ENCODE measurements around the gene KCTD4. TPM values are rescaled to one million over a fixed set of nuclear protein-coding genes. Genes with fewer than 3 reads are reported as not detected.
"Not testable (repeated sequence)": the region's sequence is repeated elsewhere in the genome, so short reads cannot be mapped to it uniquely, and the experiment has no call there.

KCTD4 gene
- polyA plus RNA-seq, 4 donors: 0.29 to 0.74 (median 0.43) TPM

DNA sequence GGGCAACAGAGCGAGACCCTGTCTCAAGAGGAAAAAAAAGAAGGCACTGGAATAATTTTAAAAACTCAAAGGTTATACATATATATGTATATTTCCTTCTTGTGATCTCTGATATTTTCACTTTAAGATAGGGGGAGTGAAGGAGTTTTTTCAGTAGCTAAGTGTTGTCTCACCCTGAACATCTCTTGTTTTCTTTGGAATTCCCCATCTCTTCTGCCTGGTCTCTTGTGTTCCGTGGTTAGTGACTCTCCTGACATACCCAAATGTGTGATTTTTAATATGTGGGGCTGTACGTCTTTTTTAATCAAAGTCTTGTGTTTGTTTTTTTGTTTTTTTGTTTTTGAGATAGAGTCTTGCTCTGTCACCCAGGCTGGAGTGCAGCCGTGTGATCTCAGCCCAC lies 15.3 kb upstream of the KCTD4 start:
- no peak for DNase-seq (ENCODE audit: low read depth in 4 of 4, low spot score in 3 of 4)

DNA sequence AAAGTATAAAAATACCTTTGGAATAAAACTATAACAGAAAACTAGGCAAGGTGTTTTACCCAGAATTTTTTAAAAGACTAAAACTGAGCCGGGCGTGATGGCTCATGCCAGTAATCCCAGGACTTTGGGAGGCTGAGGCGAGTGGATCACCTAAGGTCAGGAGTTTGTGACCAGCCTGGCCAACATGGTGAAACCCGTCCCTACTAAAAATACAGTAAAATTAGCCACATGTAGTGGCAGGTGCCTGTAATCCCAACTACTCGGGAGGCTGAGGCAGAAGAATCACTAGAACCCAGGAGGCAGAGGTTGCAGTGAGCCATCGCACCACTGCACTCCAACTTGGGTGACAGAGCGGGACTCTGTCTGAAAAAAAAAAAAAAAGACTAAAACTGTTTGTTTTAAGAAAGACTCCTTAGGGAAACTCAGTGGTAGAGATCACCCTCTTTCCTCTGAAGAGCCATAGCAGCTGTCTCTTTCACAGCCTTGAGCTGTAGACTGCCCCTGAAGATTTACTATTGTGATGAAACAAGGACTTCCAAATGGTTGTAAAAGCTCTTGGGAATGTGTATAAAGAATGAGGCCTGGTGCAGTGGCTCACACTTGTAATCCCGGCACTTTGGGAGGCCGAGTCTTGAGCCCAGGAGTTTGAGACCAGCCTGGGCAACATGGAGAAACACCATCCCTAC lies 14.7 kb upstream of the KCTD4 start:
- no peak for DNase-seq (ENCODE audit: low read depth in 4 of 4, low spot score in 3 of 4)

DNA sequence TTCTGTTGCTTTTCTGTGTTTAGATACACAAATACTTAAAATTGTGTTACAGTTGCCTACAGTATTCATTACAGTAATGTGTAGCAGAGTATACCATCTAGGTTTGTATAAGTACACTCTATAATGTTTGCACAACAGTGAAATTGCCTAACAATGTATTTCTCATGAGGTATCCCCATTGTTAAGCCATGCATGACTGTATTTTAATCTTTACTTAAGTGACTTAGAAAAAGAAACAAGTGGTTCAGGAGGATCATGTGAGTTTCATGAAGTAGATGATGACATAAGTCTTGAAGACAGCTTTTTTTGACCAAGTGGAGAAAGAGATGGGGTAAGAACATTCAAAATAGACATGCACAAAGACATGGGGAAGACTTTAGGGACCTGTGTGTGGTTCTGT lies 8.4 kb upstream of the KCTD4 start:
- no peak for DNase-seq (ENCODE audit: low read depth in 4 of 4, low spot score in 3 of 4)

DNA sequence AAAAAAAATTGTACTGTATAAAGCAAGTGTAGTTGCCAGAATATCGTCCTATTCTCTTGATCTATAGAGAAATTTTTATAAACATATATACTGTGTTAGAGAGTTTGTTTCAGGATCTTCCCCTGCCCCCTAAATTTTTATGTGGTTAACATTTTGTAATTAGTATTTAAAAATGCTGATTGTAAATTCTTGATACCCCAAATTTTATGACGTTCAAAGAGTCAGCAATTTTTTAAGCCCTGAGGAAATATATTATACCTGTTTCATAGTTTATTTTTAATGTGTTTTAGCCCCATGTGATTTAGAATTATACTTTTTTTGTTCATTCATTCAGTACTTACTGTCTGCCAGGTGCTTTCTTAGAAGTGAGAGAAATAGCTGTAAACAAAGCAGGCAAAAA lies 7.3 kb upstream of the KCTD4 start:
- no peak for DNase-seq (ENCODE audit: low read depth in 4 of 4, low spot score in 3 of 4)

DNA sequence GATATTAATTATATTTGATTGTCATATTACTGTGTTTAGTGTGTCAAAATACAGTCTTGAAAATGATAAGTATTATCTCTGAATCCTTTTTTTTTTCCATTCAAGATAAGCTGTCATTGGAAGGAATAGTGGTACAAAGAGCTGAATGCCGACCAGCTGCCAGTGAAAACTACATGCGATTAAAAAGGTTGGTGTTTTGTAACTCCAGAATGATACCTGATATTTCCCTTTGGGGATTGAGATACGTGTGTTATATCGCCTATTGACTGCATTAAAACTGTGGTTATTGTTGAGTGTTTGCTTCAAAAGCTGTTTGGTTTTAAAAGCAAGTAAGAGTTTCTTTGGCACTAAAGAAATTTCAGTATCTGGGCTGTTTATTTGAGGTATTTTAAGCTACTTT lies 6.5 kb upstream of the KCTD4 start:
- no peak for DNase-seq (ENCODE audit: low read depth in 4 of 4, low spot score in 3 of 4)

DNA sequence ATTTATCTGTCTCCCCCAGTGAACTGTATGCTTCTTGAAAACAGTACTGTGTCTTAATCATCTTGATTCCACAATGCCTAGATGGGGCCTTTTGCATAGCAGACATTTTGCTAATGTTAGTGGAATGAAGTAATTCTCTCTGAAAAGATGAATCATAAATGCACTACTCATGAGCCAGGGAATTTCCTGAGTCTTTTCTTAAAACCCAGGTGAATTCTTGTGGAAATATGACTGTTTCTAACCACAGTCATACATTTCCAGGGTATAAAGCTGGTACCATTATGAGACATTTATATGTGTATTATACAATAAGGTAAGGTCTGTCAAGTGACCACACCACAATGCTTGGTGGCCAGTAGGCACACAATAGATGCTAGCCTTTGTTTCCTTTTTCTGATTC lies 5.5 kb upstream of the KCTD4 start:
- no peak for DNase-seq (ENCODE audit: low read depth in 4 of 4, low spot score in 3 of 4)

DNA sequence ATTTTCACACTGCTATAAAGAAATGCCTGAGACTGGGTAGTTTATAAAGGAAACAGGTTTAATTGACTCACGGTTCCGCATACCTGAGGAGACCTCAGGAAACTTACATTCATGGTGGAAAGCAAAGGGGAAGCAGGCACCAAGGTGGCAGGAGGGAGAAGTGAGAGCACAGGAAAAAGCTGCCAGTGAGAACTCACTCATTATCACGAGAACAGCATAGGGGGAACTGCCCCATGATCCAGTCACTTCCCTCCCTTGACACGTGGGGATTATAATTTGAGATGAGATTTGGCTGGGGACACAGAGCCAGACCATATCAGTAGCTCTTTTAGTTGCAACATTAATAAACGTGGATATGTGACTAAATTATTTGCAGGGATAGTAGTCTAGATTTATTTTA lies 4.3 kb upstream of the KCTD4 start:
- DNase-seq (ENCODE audit: low read depth in 4 of 4, low spot score in 3 of 4): no peak

DNA sequence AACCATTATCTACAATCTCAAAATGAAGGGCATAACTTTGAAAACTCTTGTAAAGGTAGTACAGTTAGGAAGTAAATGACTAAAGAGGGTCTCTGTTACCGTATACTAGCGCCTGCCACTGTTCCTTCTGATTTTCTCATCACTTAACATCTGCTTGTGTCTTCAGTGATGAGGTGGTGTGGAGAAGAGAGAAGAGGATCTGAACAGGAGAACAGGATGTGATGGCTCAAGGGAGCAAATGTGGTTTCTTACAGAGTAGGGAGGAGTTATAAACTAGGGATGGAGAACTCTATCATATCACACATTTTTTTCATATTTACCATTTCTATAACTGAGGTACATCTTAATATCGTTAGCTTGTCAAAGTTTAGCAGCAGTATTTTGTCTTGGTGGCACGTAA lies 1.1 kb downstream of the KCTD4 start:
- no peak for DNase-seq (ENCODE audit: low read depth in 4 of 4, low spot score in 3 of 4)

DNA sequence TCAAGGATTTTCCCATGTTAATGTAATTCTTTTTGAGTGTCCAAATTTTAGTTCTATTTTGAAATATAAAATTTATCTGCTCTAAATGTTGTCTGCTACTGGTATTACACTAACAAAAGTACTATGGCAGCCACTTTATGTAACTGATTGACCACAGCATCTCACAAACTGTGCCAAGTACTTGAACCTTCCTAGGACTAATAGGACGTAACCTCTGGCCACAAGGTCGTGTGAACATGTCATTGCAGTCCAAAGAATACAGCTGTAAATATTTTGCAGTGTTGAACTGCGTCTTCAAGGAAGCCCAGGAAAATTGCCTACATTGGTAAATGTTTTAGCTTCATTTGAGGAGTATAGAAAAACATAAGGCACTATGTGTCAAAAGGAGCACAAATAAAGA lies 1.9 kb downstream of the KCTD4 start:
- DNase-seq (ENCODE audit: low read depth in 4 of 4, low spot score in 3 of 4): no peak

DNA sequence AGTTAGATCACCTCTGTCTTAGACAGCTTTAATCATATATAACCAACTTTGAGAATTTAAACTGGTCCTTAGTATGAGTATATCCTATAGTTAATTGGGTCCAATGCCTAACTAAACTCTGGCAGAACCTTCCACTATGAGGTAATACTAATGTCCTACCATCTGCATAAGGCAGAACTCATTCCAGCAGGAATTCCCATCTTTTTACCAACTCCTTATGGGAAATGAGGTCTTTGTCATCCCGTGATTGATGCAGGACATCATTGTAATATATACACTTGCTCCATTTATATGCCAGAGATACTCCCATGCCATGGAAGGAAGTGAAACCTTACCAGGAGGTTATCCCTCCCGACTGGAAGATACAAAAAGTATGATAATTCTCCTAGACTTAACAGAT lies 2.8 kb downstream of the KCTD4 start:
- no peak for DNase-seq (ENCODE audit: low read depth in 4 of 4, low spot score in 3 of 4)

DNA sequence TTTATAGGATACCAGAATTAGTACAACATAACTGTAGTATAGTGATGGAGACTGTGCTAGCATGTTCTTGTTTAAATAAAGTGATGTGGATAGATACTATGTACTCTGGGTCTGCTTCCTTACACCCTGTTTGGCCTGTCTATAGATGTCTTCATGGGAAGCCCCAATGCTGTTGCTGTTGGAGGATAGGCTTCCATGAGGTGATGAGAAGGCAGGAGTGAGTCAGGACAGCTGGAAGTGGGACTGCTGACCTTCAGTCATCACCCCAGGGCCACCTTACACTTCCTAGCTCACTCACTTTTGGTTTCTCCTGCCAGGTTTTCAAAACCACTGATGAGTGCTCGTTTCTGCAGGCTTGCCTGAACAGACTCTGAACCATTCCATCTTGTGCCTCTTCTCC lies 4.2 kb downstream of the KCTD4 start:
- DNase-seq (ENCODE audit: low read depth in 4 of 4, low spot score in 3 of 4): no peak

DNA sequence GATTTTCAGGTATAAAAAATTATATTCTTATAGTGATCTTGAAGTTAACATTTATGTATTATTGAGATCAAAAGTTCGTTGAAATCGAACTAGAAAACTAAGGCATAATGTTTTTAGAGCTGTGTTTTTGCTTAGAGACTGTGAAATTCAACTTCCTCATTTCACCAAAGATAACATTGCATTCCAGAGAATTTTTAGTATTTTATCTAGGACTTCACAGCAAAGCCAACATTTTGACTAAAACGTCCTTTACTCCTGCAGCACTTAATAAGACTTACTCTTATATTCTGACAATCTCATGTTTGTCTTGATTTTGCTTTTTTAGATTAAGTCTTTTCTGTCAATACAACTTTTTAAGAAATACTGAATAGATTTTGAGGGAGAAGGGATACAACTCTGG lies 4.7 kb downstream of the KCTD4 start:
- no peak for DNase-seq (ENCODE audit: low read depth in 4 of 4, low spot score in 3 of 4)

DNA sequence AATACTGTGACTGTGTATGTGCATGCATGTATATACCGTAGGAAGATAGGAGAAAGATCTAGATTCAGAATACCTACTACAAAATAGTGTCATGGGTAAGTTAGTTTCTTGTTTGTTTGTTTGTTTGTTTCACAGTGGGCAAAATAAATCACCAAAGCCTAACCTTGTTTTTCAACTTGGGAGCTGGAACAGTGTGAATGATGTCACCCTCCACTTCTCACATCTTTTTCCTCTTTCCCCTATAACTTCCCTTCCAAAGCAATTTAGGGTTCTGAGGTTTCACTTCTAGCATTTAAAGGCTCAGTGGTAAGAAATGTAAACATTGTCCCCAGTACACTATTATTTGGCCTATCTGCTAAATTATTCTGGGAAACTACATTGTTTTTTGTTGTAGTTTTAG lies 5.4 kb downstream of the KCTD4 start:
- no peak for DNase-seq (ENCODE audit: low read depth in 4 of 4, low spot score in 3 of 4)

DNA sequence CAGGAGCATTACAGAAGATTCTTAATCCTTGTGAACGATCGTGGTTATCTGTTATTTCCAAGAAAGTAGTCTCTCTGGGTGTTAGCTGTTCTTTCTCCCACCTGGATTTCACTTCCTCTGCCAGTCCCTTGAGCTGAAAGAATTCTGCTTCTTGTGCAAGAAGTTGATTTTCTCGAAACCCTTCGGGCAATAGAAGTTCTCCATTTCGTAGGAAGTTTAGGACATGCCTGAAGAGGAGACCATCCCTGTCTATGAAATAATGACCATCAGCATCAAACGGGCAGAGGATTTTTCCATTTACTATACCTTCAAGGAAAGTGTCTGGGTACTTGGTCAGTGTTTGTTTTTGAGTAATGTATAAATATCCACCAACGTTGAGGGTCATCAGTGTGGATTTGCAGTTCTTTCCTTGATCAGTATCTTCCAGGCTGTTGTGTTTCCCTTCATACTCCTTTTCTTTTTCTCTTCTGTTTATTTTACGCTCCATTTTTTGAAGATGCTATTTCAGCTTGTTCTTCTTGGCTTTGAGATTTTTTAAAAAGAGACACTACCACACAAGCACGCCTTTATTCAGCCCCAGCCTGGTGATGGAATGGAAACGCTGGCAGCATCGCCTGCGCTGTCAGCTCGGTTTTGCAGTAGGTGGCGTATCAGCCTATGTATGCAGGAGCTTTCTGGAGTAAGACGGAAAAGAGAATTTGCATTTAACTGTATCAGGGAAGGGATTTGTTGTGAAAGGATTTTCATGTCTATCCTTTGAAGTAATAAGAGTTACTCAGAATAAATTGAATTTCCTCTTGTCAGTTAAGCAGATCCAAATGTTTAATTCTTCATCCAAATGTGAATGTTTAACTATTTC lies 6.5 kb downstream of the KCTD4 start:
- no peak for DNase-seq (ENCODE audit: low read depth in 4 of 4, low spot score in 3 of 4)

DNA sequence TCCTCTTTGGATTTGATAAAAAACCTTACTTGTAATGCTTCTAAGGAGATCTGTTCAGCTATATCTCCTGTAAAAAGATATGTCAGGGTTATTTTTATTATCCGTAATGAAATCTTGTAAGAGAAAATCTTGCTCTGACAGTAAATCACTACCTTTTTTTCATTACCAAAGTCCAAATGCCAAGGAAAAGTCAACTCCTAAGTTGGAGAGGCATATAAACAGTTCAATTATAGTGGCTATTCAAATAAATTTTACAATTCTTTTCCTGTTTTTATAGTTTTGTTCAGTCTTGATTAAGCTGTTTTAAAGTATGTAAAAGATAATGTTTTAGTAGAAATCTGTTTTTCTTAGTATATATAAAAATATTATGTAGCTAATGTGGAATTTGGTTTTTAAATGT lies 9.0 kb downstream of the KCTD4 start:
- no peak for DNase-seq (ENCODE audit: low read depth in 4 of 4, low spot score in 3 of 4)

DNA sequence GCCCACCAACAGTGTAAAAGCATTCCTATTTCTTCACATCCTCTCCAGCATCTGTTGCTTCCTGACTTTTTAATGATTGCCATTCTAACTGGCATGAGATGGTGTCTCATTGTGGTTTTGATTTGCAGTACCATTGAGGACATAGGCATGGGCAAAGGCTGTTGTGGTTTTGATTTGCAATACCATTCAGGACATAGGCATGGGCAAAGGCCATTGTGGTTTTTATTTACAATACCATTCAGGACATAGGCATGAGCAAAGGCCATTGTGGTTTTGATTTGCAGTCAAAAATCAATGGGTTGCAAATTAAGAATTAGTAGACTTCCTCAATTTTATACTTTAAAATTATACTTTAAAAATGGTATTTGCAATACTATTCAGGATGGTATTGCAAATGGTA lies 11.3 kb downstream of the KCTD4 start:
- not testable (repeated sequence) for DNase-seq (ENCODE audit: low read depth in 4 of 4, low spot score in 3 of 4)

DNA sequence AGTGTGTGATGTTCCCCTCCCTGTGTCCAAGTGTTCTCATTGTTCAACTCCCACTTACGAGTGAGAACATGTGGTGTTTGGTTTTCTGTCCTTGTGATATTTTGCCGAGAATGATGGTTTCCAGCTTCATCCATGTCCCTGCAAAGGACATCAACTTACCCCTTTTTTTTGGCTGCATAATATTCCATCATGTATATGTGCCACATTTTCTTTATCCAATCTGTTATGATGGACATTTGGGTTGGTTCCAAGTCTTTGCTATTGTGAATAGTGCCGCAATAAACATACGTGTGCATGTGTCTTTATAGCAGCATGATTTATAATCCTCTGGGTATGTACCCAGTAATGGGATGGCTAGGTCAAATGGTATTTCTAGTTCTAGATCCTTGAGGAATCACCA lies 11.8 kb downstream of the KCTD4 start:
- DNase-seq (ENCODE audit: low read depth in 4 of 4, low spot score in 3 of 4): not testable (repeated sequence)

DNA sequence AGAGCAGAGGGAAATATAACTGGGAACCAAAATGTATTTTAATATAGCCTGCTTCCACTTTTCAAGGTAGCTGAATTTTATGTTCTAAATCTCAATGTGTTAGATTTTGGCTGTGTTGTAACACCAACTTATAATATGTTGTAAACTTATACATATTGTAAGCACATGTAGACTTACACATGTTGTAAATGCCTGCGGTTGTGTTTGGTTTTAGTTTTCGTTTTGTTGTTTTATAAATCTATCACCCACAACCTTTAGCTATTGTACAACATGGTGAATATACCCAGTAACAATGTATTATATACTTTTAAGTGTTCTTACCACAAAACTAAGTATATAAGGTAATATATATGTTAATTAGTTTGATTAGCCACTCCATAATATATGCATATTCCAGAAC lies 15.6 kb downstream of the KCTD4 start:
- no peak for DNase-seq (ENCODE audit: low read depth in 4 of 4, low spot score in 3 of 4)

DNA sequence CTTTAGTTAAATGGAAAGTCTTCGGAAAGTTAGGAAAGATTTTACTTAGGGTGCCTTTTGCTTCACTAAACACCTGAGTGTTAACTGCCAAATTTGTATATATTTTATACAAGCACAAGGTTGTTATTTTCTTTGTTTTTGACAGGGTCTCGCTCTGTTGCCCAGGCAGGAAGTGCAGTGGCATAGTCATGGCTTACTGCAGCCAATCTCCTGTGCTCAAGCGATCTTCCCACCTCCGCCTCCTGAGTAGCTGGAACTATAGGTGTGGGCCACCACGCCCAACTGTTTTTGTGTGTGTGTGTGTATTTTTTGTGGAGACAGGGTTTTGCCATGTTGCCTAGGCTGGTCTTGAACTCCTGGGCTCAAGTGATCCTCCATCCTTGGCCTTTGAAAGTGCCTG lies 16.2 kb downstream of the KCTD4 start:
- no peak for DNase-seq (ENCODE audit: low read depth in 4 of 4, low spot score in 3 of 4)

DNA sequence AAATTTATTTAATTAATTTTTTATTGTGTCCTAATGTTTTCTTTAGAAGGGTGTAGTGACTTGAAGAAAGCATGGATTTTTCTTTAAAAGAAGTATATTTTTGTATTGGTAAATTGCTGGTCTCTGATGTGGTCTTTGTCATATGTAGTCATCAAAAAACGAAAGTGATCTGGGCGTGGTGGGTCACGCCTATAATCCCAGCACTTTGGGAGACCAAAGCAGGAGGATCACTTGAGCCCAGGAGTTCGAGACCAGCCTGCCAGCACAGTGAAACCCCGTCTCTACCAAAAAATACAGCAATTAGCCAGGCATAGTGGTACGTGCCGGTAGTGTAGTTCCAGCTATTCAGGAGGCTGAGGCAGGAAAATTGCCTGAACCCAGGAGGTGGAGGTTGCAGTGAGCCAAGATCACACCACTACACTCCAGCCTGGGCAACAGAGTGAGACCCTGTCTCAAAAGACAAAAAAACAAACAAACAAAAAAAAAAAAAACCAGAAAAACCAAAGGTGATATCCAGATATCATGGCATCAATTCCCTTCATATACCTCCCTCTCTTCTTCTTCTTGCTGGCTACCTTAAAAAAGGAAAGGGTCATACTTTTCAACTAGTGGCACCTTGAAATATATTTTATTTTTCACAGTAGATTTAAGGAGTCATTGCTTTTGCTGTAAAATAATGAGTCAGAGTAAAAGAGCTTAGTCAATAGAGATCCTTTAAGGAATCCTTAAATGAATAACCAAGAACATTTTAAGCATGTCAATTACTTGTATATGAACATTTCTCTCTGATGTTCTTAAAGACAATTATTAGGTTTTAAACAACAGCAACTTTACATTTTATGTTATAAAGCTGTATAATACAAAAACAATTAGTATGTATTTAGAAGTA lies 19.9 kb downstream of the KCTD4 start:
- DNase-seq (ENCODE audit: low read depth in 4 of 4, low spot score in 3 of 4): no peak

DNA sequence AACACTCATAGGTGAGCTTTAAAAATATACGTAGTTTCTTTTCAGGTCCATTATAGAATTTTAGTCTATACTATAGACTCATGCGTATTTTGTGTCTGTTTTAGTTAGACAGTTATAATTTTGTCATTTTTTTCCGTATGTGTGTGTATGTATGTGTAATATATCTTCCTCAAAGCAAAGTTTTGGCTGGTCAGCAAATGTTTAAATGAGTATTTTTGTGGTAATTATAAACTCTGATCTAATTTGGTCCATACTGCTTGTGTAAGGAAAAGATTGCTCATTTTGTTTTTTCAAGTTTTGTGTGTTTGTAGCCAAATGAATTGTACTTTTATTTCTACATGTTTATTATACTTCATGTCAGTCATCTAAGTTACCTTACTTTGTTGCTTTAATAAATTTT lies 20.5 kb downstream of the KCTD4 start:
- DNase-seq (ENCODE audit: low read depth in 4 of 4, low spot score in 3 of 4): no peak

Measured in right renal pelvis (tissue), 4 donors.